HG03342 (cell line): Measurements from ENCODE around the gene WASF3.
"Not testable (repeated sequence)": the region's sequence is repeated elsewhere in the genome, so short reads cannot be mapped to it uniquely, and the experiment has no call there.

Source experiments
- ATAC-seq: cut with Tn5 transposase; IDR thresholded peaks from one replicate; pipeline ENCODE4 v1.9.1; 2021; ENCODE audit warnings: mild to moderate bottlenecking, moderate library complexity; ENCODE audit not compliant: unreplicated experiment

WASF3 gene

DNA sequence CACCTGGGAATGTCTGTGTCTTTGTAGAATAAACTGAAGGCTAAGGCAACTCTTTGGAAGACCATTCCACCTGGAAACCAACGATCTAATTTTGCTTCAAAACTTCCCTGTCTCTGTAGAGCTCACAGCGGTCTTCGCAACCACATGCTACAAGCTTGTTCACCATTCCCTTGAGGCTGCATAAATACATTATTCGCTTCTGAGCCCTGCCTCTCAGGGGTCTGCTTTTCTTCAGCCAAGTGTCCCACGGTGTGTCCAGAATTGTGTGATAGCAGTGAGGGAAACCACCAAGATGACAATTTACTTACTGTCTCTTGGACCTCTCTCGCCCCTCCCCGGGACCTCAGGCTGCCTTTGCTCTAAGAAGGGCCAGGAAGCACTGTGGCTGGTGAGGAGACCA lies 152.0 kb downstream of the WASF3 start:
- ATAC-seq = no peak

DNA sequence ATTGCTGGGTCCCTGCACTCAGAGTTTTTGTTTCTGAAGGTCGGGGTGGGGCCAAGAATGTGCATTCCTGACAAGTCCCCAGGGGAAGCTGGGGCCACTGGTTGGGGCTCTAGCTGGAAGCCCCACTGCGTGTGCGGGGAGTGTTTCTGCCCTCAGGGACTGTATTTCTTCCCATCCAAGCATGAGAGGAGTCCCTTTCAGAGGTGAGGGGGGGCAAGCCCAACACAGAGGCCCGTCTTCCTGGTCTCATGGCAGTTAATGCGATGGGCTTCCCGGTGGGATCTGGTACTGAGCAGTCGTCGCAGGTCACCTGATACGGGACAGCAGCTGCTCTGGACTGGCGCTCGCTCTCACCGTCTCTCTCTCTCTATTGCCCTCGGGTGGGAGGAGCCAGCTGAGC lies 152.7 kb downstream of the WASF3 start:
- no peak for ATAC-seq

GRCh38 chr13:26711211-26711610 lies 153.7 kb downstream of the WASF3 start:
- ATAC-seq = no peak

- ATAC-seq = no peak
Measured at GRCh38 chr13:26713341-26713740, 155.9 kb downstream of the WASF3 start.

- ATAC-seq = no peak
Measured at GRCh38 chr13:26716984-26717383, 159.5 kb downstream of the WASF3 start.

DNA sequence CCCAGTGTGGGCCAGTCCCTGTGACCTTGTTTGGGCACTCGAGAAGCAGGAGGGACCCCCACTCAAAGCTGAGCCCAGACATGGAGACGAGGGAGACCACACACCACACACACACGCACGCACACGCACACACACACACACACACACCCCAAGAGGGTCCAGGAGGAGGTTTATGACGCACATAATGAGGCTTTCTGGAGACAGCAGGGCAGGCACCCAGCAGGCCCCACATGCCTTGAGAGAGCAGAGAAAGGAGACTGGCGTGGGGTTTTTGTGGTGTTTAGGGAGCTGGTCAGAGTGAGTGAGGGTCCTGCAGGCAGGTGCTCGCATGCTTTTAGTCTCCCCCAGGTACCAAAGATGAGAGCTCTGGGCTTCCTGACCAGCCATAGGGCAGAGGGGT lies 160.7 kb downstream of the WASF3 start:
- no peak for ATAC-seq

GRCh38 chr13:26718872-26719271 lies 161.4 kb downstream of the WASF3 start:
- ATAC-seq = no peak

- ATAC-seq = no peak
Measured at GRCh38 chr13:26719356-26719945, 162.0 kb downstream of the WASF3 start.

DNA sequence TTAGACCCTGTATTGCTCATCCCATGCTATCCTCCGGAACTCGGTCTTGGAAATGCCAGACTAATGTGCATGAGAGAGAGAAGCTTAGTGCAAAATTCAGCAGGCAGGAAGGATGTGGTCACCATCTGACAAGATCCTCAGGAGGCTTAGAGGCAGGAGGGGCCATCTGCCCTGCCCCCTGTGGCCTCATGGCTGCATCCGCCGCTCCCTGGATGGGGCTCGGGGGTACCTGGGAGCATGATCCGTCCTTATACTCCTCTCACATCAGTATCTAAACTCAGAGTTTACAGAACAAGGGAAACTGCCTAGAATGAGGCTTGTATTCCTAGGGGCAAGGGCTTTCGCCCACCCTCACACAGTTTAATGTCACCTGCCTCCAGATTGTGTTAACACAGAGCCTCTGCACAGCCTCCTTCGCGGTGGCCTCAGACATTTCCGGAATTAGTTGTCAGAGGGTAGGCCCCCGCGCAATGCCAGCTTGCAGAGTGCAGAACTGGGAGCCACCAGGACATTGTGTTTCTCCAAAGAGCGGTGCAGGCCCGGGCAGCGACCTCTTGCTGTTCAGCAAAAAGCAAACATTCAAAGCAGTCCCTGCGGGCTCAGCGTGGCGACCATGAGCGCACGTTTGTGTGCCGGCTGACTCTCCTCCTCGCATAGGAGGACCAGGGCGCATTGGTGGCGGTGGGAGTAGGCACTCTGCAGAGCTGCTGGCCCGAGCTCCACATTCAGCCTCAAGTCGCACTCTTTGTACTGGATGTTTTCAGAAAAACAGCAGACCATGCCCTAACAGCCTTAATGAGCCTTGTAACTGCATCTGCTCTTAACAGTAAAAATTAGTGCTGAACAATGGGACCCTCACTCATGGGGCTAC lies 164.0 kb downstream of the WASF3 start:
- no peak for ATAC-seq

DNA sequence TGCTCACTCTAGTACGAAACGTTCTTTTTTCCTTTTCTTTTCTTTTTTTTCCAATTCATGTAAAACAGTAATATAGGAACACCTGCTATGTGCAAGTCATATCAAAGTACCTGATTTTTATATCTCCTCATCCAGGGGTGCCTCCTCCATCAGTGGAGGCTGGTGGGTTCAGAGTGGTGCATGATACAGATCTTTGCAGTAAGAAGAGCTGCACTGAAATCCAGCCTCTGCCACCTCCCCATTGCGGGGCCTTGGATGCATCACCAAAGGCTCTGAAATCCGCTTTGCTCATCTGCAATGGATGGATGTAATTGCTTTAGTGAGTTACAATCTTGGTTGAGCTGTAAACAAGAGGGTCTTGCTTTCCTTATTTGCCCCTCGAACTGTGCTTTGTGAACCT lies 164.8 kb downstream of the WASF3 start:
- no peak for ATAC-seq

DNA sequence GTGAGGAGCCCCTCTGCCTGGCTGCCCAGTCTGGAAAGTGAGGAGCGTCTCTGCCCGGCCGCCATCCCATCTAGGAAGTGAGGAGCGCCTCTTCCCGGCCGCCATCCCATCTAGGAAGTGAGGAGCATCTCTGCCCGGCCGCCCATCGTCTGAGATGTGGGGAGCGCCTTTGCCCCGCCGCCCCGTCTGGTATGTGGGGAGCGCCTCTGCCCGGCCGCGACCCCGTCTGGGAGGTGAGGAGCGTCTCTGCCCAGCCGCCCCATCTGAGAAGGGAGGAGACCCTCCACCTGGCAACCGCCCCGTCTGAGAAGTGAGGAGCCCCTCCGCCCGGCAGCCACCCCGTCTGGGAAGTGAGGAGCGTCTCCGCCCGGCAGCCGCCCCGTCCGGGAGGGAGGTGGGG lies 166.1 kb downstream of the WASF3 start:
- ATAC-seq = not testable (repeated sequence)

DNA sequence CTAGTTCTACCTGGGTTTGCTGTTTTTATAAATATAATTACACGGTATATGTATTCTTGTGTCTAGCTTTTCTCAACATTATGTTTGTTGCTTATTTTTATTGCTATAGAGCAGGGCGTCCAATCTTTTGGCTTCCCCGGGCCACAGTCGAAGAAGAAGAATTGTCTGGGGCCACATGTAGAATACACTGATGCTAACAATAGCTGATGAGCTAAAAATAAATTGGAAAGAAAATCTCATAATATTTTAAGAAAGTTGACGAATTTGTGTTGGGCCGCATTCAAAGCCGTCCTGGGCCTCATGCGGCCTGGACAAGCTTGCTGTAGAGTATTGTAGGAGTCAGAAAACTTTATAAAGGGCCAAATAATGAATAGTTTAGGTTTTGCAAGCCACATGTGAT lies 169.2 kb downstream of the WASF3 start:
- no peak for ATAC-seq

DNA sequence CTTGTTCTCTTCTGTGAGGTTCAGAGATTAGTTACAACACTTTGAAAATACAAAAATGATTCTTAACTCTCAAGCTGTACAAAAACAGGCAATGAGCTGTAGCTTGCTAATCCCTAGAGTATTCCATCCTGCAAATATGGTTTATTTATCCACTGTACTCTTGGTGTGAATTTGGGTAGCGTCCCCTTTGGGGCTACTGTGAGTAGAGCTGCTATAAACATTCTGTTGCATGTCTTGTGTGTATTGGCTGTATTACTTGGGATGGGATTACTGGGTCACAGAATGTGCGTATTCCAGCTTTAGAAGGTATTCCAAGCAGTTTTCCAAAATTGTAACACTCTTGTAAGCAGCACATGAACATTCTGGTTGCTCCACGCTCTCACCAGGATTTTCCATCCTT lies 169.6 kb downstream of the WASF3 start:
- ATAC-seq = no peak

DNA sequence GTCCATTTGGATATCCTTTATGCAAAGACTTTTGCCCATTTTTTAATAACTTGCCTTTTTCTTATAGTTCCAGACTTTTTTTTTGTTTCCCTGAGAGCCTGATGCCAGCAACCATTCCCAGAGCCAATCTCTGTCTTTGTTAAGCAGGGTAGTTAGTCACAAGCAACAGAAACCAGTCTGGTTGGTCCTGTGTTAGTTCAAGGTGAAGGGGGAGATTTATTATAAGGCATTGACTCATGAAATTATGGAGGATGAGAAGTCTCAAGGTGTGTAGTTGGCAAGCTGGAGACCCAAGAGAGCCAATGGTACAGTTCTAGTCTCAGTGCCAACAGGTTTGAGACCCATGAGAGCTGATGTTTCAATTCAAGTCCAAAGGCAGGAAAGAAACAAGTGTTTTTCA lies 170.2 kb downstream of the WASF3 start:
- no peak for ATAC-seq

DNA sequence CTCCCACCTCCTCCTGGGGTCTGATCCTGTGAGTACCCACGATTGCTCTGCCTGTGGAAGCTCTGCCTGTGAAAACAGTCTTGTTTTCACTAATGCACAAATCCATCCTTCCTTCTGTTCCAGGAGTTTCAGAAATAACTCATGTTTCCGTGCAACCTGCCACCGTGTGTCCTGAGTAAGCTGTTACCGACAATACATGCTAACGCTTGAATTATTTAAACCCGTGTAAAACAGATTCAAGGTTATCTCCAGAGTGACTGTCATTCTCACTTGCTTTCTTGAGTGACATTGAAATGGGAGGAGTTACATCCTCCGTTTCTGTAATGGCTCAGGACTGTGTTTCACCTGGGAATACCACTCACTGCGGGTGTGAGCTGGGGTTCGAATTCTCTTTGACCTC lies 178.2 kb downstream of the WASF3 start:
- ATAC-seq = no peak
